SJCRH30 (cell line): ENCODE measurements around the gene HBZ. TPM values are rescaled to one million over a fixed set of nuclear protein-coding genes. Genes with fewer than 3 reads are reported as not detected.
"Not testable (repeated sequence)": the region's sequence is repeated elsewhere in the genome, so short reads cannot be mapped to it uniquely, and the experiment has no call there.

Source experiments
- DNase-seq, 2 experiments: peaks; one replicate each; pipeline ENCODE4 v3.0.0-alpha.2; 2015 to 2020
- H3K27ac ChIP-seq: fragments of 250-450 bp; sonication (Bioruptor Pico); 2 replicates; pipeline ENCODE4 v1.5.1; 2020; ENCODE audit warnings: mild to moderate bottlenecking, moderate library complexity
- H3K27me3 ChIP-seq: fragments of 250-450 bp; sonication (Bioruptor Pico); 2 replicates; pipeline ENCODE4 v1.5.1; 2020; ENCODE audit warnings: mild to moderate bottlenecking, moderate library complexity
- H3K36me3 ChIP-seq: fragments of 250-450 bp; sonication (Bioruptor Pico); 2 replicates; pipeline ENCODE4 v1.5.1; 2020; ENCODE audit warnings: mild to moderate bottlenecking, moderate library complexity
- H3K4me1 ChIP-seq: fragments of 250-450 bp; sonication (Bioruptor Pico); 2 replicates; pipeline ENCODE4 v1.5.1; 2020; ENCODE audit warnings: mild to moderate bottlenecking, moderate library complexity
- H3K4me3 ChIP-seq: fragments of 250-450 bp; sonication (Bioruptor Pico); 2 replicates; pipeline ENCODE4 v1.5.1; 2020; ENCODE audit warnings: mild to moderate bottlenecking, moderate library complexity
- H3K9me3 ChIP-seq: fragments of 250-450 bp; sonication (Bioruptor Pico); replicated peaks from 2 replicates; pipeline ENCODE4 v1.5.1; 2020; ENCODE audit warnings: mild to moderate bottlenecking, moderate library complexity
- total RNA-seq: library from RNA; depleted of rRNA; stranded (reverse); fragments of >200 nt; shearing (Covaris generic); gene quantifications from 2 replicates; pipeline ENCODE4 v1.2.3, GENCODE V29; 2014

The HBZ gene
- total RNA-seq, 1 experiment from 2014 or later, result not detected

DNA sequence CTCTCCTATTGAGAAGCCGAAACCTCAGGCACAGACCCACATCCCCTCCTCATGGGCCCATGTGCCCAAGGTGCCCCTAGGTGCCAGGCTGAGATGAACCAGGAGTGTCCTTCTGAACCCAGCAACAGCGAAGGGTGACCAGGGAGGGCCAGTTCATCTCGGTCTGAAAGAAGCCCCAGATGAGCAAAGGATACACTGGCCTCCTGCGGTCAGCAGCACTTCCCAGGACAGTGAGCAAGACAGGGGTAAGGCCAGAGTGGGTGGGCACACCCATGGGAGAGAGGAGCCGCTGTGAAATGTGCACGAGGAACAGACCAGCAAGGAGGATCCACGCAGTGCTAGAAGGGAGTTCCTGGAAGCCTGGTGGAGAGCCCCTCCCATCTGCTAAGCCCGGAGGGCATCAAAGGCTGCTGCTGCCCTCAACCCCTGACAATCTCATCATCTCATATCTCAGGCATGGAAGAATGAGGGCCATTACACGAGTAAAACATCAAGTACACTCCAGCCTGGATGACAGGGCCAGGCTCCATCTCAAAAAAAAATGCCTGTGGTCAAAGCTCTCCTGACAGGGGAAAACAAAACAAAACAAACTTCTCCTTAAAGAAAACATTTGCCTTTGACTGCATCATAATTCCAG, 3.3 kb upstream of the HBZ start:
- Histone ChIP-seq H3K4me3 (no peak overlapping the region), H3K27me3 (no peaks in the 10 kb centered on the region), H3K9me3 (no peaks in the 10 kb centered on the region), H3K4me1 (peaks cover 5% of the 10 kb centered on the region; the same call in 1 of the 2 replicates), H3K36me3 (no peaks in the 10 kb centered on the region), H3K27ac (no peak overlapping the region)
- peak in 1 of 2 experiments; percentile 51 for DNase-seq

DNA sequence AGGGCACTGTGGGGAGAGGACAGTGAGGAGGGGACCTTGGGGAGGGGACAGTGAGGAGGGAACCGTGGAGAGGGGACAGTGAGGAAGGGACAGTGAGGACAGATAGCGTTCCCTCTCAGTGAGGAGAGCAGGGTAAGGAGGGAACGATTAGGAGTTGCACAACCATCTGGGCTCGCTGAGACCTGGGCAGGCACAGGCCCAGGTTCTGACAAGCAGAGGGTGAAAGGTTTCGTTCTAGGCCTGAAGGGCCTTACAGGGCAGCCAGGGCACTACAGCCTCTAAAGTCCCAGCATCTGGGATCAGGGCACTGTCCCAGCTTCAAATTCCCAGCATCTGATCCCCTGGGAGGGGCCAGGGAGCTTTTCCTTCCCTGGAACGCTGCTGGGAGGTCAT, 681 bp downstream of the HBZ start:
- not testable (repeated sequence) for H3K4me1 ChIP-seq, H3K9me3 ChIP-seq, H3K4me3 ChIP-seq, H3K27ac ChIP-seq, H3K36me3 ChIP-seq, DNase-seq, H3K27me3 ChIP-seq

DNA sequence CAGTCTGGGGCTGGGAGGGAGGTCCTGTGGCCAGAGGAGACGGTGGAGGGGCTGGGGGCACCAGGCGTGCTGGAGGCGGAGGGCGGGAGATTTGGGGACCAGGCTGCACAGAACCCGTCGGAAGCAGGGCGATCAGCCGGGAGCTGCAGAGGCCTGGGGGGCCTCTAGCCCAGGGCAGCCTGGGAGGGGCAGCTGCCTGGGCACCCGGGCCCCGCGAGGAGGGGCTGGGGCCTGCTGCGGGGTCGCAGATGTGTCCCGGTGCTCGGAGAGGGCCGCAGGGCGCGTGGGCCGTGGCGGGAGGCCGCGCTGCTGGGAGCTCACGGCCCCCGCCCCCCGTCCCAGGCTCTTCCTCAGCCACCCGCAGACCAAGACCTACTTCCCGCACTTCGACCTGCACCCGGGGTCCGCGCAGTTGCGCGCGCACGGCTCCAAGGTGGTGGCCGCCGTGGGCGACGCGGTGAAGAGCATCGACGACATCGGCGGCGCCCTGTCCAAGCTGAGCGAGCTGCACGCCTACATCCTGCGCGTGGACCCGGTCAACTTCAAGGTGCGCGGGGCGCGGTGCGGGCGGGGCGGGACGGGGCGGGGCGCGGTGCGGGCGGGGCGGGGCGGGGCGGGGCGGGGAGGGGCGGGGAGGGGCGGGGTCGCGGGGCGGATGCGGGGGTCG, 1.2 kb downstream of the HBZ start:
- H3K4me3 ChIP-seq, H3K4me1 ChIP-seq, DNase-seq, H3K27me3 ChIP-seq, H3K9me3 ChIP-seq, H3K27ac ChIP-seq, H3K36me3 ChIP-seq: not testable (repeated sequence)

DNA sequence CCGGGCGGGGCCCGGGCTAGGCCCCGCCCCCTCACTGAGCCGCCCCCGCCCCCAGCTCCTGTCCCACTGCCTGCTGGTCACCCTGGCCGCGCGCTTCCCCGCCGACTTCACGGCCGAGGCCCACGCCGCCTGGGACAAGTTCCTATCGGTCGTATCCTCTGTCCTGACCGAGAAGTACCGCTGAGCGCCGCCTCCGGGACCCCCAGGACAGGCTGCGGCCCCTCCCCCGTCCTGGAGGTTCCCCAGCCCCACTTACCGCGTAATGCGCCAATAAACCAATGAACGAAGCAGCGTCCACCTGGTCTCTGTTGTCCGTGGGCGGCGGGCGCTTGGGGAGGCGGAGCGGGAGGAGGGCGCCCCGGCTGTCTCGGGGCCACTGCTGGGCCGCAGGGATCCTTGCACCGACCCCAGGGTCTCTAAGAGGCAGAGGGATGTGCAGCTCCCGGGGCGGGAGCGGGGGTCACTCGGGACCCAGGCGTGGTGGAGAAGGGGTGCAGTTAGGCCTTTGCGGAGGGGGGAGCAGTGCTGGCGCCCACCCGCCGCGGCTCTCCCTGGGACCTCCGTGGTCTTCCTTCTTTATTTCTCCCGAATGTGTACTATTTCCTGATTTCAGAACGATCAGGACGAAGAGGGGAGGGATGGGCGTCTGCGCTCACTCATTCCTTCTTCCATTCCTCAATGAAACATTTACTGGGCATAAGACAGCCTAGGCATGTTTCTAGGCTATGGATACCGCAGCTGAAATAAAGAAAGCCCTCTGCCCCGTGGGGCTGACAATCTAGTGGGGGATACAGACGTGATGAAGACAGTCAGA, 2.0 kb downstream of the HBZ start:
- peak overlapping the region; percentile 60 for H3K4me3 ChIP-seq
- H3K27me3 ChIP-seq, result no peaks in the 10 kb centered on the region
- H3K9me3 ChIP-seq, result no peaks in the 10 kb centered on the region
- peak; percentile 78 to 84 for DNase-seq
- peak overlapping the region; percentile 15 for H3K27ac ChIP-seq
- no peaks in the 10 kb centered on the region for H3K36me3 ChIP-seq
- H3K4me1 ChIP-seq, result peaks cover 3% of the 10 kb centered on the region; the same call in 1 of the 2 replicates

DNA sequence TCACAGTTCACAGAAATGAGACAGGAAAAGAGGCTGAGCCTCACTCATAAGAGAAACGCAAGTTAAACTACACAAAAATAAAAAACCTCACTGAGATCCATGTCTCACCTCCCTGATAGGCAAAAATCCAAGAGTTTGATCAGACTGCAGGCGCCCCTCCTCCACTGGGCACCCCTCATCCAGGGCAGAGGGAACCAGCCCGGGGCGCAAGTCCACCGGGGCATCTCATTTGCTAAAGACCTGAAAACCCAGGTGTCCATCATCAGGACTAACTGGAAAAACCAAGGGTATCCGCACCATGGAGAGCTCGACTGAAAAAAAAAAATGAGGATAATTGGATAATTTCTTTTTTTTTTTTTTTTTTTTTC, 2.6 kb downstream of the HBZ start:
- Histone ChIP-seq H3K27ac (peak overlapping the region; percentile 15), H3K27me3 (no peaks in the 10 kb centered on the region), H3K36me3 (no peaks in the 10 kb centered on the region), H3K4me3 (peak overlapping the region; percentile 60), H3K4me1 (peaks cover 3% of the 10 kb centered on the region; the same call in 1 of the 2 replicates), H3K9me3 (no peaks in the 10 kb centered on the region)
- no peak for DNase-seq

DNA sequence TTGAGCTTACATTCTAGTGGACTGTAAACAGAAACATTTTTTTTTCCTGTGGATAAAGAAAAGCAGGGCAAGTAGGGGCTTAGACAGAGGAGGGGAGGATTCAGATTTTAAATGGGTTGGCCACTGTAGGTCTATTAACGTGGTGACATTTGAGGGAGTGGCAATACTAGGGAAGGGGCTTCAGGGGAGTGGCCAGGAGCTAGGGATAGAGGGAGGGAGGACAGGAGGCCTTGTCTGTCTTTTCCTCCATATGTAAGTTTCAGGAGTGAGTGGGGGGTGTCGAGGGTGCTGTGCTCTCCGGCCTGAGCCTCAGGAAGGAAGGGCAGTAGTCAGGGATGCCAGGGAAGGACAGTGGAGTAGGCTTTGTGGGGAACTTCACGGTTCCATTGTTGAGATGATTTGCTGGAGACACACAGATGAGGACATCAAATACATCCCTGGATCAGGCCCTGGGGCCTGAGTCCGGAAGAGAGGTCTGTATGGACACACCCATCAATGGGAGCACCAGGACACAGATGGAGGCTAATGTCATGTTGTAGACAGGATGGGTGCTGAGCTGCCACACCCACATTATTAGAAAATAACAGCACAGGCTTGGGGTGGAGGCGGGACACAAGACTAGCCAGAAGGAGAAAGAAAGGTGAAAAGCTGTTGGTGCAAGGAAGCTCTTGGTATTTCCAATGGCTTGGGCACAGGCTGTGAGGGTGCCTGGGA, 6.8 kb downstream of the HBZ start:
- Histone ChIP-seq H3K27me3 (no peaks in the 10 kb centered on the region), H3K36me3 (no peaks in the 10 kb centered on the region), H3K4me1 (peaks cover 3% of the 10 kb centered on the region; the same call in 1 of the 2 replicates), H3K27ac (no peak overlapping the region), H3K4me3 (no peak overlapping the region), H3K9me3 (no peaks in the 10 kb centered on the region)
- no peak for DNase-seq

DNA sequence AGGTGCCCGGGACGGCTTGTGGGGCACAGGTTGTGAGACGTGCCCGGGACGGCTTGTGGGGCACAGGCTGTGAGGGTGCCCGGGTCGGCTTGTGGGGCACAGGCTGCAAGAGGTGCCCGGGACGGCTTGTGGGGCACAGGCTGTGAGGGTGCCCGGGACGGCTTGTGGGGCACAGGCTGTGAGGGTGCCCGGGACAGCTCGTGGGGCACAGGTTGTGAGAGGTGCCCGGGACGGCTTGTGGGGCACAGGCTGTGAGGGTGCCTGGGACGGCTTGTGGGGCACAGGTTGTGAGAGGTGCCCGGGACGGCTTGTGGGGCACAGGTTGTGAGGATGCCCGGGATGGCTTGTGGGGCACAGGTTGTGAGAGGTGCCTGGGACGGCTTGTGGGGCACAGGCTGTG, 7.8 kb downstream of the HBZ start:
- not testable (repeated sequence) for H3K4me3 ChIP-seq, H3K27me3 ChIP-seq, H3K9me3 ChIP-seq, H3K27ac ChIP-seq, H3K4me1 ChIP-seq, H3K36me3 ChIP-seq, DNase-seq

DNA sequence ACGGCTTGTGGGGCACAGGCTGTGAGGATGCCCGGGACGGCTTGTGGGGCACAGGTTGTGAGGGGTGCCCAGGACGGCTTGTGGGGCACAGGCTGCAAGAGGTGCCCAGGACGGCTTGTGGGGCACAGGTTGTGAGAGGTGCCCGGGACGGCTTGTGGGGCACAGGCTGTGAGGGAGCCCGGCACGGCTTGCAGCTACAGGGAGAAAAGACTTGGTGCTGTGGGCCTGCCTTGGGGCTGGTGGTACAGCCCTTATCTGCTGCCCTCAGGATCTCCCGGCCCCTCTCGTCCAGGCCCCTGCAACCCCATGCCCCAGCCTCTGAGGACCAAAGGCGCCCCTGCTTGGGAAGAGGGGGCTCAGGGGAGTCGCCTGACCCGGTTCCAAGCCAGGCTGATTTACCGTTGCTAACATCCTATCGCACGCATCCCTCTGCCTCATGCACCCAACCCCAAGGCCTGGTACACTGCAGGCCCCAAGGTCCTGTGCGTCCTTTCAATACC, 8.3 kb downstream of the HBZ start:
- Histone ChIP-seq H3K9me3 (no peaks in the 10 kb centered on the region), H3K4me3 (no peak overlapping the region), H3K4me1 (no peaks in the 10 kb centered on the region), H3K36me3 (no peaks in the 10 kb centered on the region), H3K27me3 (no peaks in the 10 kb centered on the region), H3K27ac (no peak overlapping the region)
- DNase-seq, result no peak

DNA sequence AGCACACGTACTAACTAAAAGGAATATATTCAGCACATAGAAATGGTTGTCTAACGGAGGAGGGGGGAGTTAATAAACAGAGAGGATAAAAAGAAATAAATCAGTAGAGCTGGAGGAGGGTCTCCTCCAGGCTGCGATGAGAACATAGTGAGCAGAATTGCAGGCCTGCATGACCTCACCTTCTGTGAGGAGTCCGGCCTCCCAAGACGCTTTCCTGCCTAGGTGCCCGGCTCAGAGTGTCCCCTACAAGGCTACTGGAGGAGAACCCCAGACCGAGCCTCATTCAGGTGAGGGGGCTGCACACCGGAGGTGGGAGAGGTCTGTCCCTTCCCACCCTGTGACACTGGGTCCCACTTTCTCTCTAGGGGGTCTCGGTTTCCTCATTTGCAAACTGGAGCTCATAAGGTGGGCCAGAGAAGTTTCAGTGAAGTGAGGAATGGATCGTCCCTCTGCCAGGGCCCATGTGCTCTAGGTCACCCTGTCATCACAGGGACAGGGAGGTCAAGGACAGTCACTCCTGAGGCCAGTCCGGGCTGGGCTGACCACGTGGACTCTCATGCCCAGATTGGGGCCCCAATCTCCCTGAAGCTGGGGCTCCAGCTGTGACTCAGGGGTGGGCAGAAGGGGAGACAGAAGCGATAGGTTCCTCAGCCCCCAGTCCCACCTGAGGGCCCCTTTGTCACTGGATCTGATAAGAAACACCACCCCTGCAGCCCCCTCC, 10.0 kb downstream of the HBZ start:
- DNase-seq, result no peak
- Histone ChIP-seq H3K27me3 (no peaks in the 10 kb centered on the region), H3K36me3 (no peaks in the 10 kb centered on the region)

DNA sequence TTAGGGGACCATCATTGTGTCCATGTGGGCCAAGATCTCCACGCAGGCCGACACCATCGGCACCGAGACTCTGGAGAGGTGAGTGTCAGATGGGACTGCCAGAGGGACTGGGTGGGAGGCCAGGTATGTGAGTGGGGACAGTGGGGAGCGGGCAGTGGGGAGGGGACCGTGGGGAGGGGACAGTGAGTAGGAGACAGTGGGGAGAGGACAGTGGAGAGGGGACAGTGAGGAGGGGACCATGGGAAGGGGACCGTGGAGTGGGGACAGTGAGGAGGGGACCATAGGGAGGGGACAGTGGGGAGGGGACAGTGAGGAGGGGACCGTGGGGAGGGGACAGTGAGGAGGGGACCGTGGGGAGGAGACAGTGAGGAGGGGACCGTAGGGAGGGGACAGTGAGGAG, 10.7 kb downstream of the HBZ start:
- H3K27me3 ChIP-seq, H3K36me3 ChIP-seq, H3K4me1 ChIP-seq, DNase-seq, H3K4me3 ChIP-seq, H3K27ac ChIP-seq, H3K9me3 ChIP-seq: not testable (repeated sequence)

More for the DNA sequence above, 10.0 kb downstream of the HBZ start:
- no peaks in the 10 kb centered on the region for H3K9me3 ChIP-seq
- H3K4me3 ChIP-seq, result no peak overlapping the region
- no peak overlapping the region for H3K27ac ChIP-seq
- H3K4me1 ChIP-seq, result no peaks in the 10 kb centered on the region

DNA sequence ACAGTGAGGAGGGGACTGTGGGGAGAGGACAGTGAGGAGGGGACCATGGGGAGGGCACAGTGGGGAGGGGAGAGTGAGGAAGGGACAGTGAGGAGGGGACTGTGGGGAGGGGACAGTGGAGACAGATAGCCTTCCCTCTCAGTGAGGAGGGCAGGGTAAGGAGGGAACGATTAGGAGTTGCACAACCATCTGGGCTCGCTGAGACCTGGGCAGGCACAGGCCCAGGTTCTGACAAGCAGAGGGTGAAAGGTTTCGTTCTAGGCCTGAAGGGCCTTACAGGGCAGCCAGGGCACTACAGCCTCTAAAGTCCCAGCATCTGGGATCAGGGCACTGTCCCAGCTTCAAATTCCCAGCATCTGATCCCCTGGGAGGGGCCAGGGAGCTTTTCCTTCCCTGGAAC, 11.3 kb downstream of the HBZ start:
- not testable (repeated sequence) for DNase-seq

DNA sequence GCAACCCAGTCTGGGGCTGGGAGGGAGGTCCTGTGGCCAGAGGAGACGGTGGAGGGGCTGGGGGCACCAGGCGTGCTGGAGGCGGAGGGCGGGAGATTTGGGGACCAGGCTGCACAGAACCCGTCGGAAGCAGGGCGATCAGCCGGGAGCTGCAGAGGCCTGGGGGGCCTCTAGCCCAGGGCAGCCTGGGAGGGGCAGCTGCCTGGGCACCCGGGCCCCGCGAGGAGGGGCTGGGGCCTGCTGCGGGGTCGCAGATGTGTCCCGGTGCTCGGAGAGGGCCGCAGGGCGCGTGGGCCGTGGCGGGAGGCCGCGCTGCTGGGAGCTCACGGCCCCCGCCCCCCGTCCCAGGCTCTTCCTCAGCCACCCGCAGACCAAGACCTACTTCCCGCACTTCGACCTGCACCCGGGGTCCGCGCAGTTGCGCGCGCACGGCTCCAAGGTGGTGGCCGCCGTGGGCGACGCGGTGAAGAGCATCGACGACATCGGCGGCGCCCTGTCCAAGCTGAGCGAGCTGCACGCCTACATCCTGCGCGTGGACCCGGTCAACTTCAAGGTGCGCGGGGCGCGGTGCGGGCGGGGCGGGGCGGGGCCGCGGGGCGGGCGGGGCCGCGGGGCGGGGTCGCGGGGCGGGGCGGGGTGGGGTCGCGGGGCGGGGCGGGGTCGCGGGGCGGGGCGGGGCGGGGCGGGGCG, 11.8 kb downstream of the HBZ start:
- not testable (repeated sequence) for H3K9me3 ChIP-seq, H3K27ac ChIP-seq, H3K4me3 ChIP-seq, H3K27me3 ChIP-seq, H3K36me3 ChIP-seq, DNase-seq, H3K4me1 ChIP-seq

More for the DNA sequence above, 11.3 kb downstream of the HBZ start:
- not testable (repeated sequence) for H3K4me1 ChIP-seq, H3K36me3 ChIP-seq, H3K27me3 ChIP-seq, H3K9me3 ChIP-seq, H3K27ac ChIP-seq, H3K4me3 ChIP-seq

DNA sequence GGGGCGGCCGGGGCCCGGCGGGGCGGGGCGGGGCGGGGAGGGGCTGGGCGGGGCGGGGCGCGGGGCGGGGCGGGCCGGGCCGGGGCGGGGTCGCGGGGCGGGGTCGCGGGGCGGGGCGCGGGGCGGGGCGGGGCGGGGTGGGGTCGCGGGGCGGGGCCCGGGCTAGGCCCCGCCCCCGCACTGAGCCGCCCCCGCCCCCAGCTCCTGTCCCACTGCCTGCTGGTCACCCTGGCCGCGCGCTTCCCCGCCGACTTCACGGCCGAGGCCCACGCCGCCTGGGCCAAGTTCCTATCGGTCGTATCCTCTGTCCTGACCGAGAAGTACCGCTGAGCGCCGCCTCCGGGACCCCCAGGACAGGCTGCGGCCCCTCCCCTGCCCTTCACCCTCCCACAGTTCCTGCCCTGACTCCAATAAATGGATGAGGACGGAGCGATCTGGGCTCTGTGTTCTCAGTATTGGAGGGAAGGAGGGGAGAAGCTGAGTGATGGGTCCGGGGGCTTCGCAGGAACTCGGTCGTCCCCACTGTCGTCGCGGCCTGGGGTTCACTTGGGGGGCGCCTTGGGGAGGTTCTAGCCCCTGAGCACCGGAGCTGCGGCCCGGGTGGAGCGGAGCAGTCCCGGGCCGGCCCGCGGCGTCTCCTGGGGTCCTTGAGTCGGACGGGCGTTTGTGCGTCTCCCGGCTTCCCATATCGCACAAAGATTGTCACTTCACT, 12.5 kb downstream of the HBZ start:
- Histone ChIP-seq H3K27me3 (no peaks in the 10 kb centered on the region), H3K4me3 (no peak overlapping the region), H3K4me1 (no peaks in the 10 kb centered on the region), H3K36me3 (no peaks in the 10 kb centered on the region), H3K9me3 (no peaks in the 10 kb centered on the region), H3K27ac (no peak overlapping the region)
- DNase-seq, result no peak
